ENCODE results near the gene TRIM28. TPM values are rescaled to one million over a fixed set of nuclear protein-coding genes. Genes with fewer than 3 reads are reported as not detected.
A peak's percentile ranks its signal among the peaks of the same experiment; 100 is the strongest.

The TRIM28 gene
- total and polyA plus RNA-seq, 2 donors (not counting 3 experiments of a cell fraction or from before 2014, with no cell fraction given) = 429 to 521 TPM

GRCh38 chr19:58498316-58499020 lies 45.4 kb upstream of the TRIM28 start:
- DNase-seq (ENCODE audit: low read depth, low spot score) (no peak), FAIRE-seq (no peak)
- TF ChIP-seq JUN (IDR thresholded peaks at IDR 0.05; ENCODE audit: borderline replicate concordance, insufficient read depth, insufficient read length, low read depth) = no peak
- no peak for TF ChIP-seq POLR2AphosphoS5 (IDR thresholded peaks at IDR 0.05; ENCODE audit: insufficient read depth, low read depth, low read length)
- no peak for TF ChIP-seq MAX (IDR thresholded peaks at IDR 0.05; ENCODE audit: insufficient read depth, insufficient read length)
- TF ChIP-seq GATA2 (IDR thresholded peaks at IDR 0.05; ENCODE audit: insufficient read depth, insufficient read length, low read depth, low read length) = no peak
- TF ChIP-seq EZH2 (IDR thresholded peaks at IDR 0.05; ENCODE audit: borderline replicate concordance, low read depth, low read length, severe bottlenecking) = no peak
- no peak for TF ChIP-seq FOS (IDR thresholded peaks at IDR 0.05; ENCODE audit: borderline replicate concordance, insufficient read depth, low read length)
- no peak for TF ChIP-seq MYC (IDR thresholded peaks at IDR 0.05; ENCODE audit: low read depth, low read length)
- TF ChIP-seq POLR2A (IDR thresholded peaks at IDR 0.05; ENCODE audit: low read depth, low read length) = no peak
- no peak for TF ChIP-seq CTCF (IDR thresholded peaks at IDR 0.05; ENCODE audit: extremely low read depth in 1 of 2, insufficient read depth in 1 of 2, low read depth in 1 of 2, low read length in 2 of 2)
- intact Hi-C loops (cut with micrococcal nuclease) (loop anchor here (1.0 kb wide), 5 partner anchors 21 to 171 kb away; partner anchors contain the start of genes ZBTB45, ZNF324B, ZNF446 and ZNF584), dilution Hi-C loops (cut with MboI; ENCODE audit: extremely low pct_ligation_motif_present, low sequenced_read_pairs) (no loop called here)
- Histone ChIP-seq H4K20me1 (replicated peaks; ENCODE audit: control insufficient read depth, extremely low read depth, insufficient read depth, low read length) (no peaks in the 10 kb centered on the region), H3K27ac (ENCODE audit: insufficient read depth, low read depth, low read length) (no peak overlapping the region), H3K9ac (replicated peaks; ENCODE audit: extremely low read depth, insufficient read depth, low read length) (no peak overlapping the region), H3K79me2 (ENCODE audit: control insufficient read depth, insufficient read depth, low read length) (no peaks in the 10 kb centered on the region), H3K9me3 (replicated peaks; ENCODE audit: control insufficient read depth, insufficient read depth, low read length) (no peaks in the 10 kb centered on the region), H2AFZ (ENCODE audit: low read depth, low read length) (peak overlapping the region; percentile 52), H3K36me3 (ENCODE audit: control insufficient read depth in 2 of 2, extremely low read depth in 1 of 2, insufficient read depth in 2 of 2, low read length in 2 of 2) (no peaks in the 10 kb centered on the region), H3K9me1 (replicated peaks; ENCODE audit: control insufficient read depth, extremely low read depth, insufficient read depth, low read length) (no peaks in the 10 kb centered on the region), H3K4me2 (ENCODE audit: insufficient read depth, low read length) (peak overlapping the region; percentile 1), H3K27me3 (ENCODE audit: control insufficient read depth in 2 of 2, insufficient read depth in 2 of 2, low read length in 2 of 2) (no peaks in the 10 kb centered on the region), H3K4me3 (replicated peaks in 1 of 3; ENCODE audit: insufficient read depth in 1 of 3, low read depth in 1 of 3, low read length in 3 of 3) (peak overlapping the region in 1 of 3 experiments; percentile 24), H3K4me1 (ENCODE audit: control insufficient read depth, extremely low read depth, insufficient read depth, low read length) (peaks cover 4% of the 10 kb centered on the region)
- BruUV-seq (replicated peaks) = no TSS peak
- POLR2A ChIA-PET = no interaction called here
- CTCF ChIA-PET = interaction anchor here (1.0 to 2.1 kb wide), 2 partner anchors 10 to 16 kb away, joined by 3 to 13 read pairs; no protein-coding TSS in a partner anchor
